ENCODE results near the gene RESF1. TPM values are rescaled to one million over a fixed set of nuclear protein-coding genes. Genes with fewer than 3 reads are reported as not detected.

Gene RESF1
- total RNA-seq, 1 experiment from 2014 or later = 172 TPM

DNA sequence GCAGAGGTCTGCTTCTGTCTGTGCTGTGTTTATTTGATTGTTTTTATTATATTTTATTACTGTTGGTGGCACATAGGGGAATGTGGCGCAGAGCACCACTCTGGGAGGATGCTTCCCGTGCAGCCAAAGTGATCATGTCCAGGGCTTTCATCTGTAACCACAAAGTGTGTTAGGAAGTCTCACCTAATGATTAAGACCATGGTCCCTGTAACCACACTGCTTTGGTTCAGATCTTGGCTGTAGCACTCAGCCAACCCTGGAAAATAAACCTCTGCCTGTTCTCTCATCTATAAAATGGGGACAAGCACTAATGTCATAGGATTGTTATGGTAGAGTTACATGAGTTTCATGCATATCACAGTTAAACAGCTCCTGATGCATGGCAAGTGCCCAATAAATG is 1.9 kb downstream of the RESF1 start:
- H2BK15ac ChIP-seq (ENCODE audit: low read depth, low read length) = no peak overlapping the region
- no peak overlapping the region for H2BK20ac ChIP-seq (ENCODE audit: low read depth, low read length, poor library complexity, severe bottlenecking)
- no peaks in the 10 kb centered on the region for H3K79me1 ChIP-seq (ENCODE audit: insufficient read depth, low read depth, low read length, poor library complexity, severe bottlenecking)
- no peaks in the 10 kb centered on the region for H3K9me3 ChIP-seq (ENCODE audit: control insufficient read depth, low read depth, low read length)
- H3K23me2 ChIP-seq (ENCODE audit: insufficient read length, low read depth, low read length, poor library complexity, severe bottlenecking) = peaks cover 6% of the 10 kb centered on the region
- no peak overlapping the region for H3K14ac ChIP-seq (ENCODE audit: insufficient read depth, low read length)
- H3K23ac ChIP-seq (ENCODE audit: insufficient read length, low read depth, low read length) = no peak overlapping the region
- H3K4ac ChIP-seq (ENCODE audit: low read depth, low read length) = no peak overlapping the region
- no peak overlapping the region for H2AK5ac ChIP-seq (ENCODE audit: insufficient read length, low read length)
- peak overlapping the region; percentile 83 for H3K9ac ChIP-seq (ENCODE audit: extremely low read depth, insufficient read length, low read length)
- Mint-ChIP-seq H3K4me3 (peak overlapping the region; percentile 96 to 97), H3K27ac (no peak overlapping the region), H3K27me3 (ENCODE audit: low read depth) (no peaks in the 10 kb centered on the region; the same call in 1 of the 2 replicates), H3K36me3 (ENCODE audit: insufficient read depth in 1 of 3, low read depth in 3 of 3) (peaks cover 46 to 68% (median 50%) of the 10 kb centered on the region in 3 experiments), H3K4me1 (peaks cover 52 to 60% of the 10 kb centered on the region in 2 experiments), H3K9me3 (peaks cover 4 to 14% of the 10 kb centered on the region in 2 experiments)
- no peak overlapping the region for H4K91ac ChIP-seq (ENCODE audit: insufficient read length, low read depth, low read length)
- DNase-seq = no peak
- H4K20me1 ChIP-seq (ENCODE audit: control insufficient read depth, insufficient read depth, insufficient read length) = no peaks in the 10 kb centered on the region
- no peak overlapping the region for H2BK120ac ChIP-seq (ENCODE audit: low read depth, low read length, poor library complexity, severe bottlenecking)
- H3K27me3 ChIP-seq (ENCODE audit: insufficient read depth, low read length) = no peaks in the 10 kb centered on the region
- H2AFZ ChIP-seq (ENCODE audit: low read length) = no peak overlapping the region
- no peak overlapping the region for H3K56ac ChIP-seq (ENCODE audit: insufficient read length, low read depth, low read length)
- no CpG with 5 or more reads among the region's 2 CpGs for WGBS (ENCODE audit: extremely low coverage, insufficient read length, low lambda C conversion rate)
- peaks cover 46% of the 10 kb centered on the region; the same call in 1 of the 2 replicates for H3K79me2 ChIP-seq (ENCODE audit: insufficient read depth, low read length)
- H3T11ph ChIP-seq (ENCODE audit: low read length) = no peak overlapping the region
- H2BK5ac ChIP-seq (ENCODE audit: insufficient read length, low read length) = no peak overlapping the region
- H3K4me2 ChIP-seq (ENCODE audit: insufficient read depth, insufficient read length, low read length) = peak overlapping the region; percentile 95
- H3K4me1 ChIP-seq (ENCODE audit: insufficient read depth, low read length) = peaks cover 5% of the 10 kb centered on the region
- H2BK12ac ChIP-seq (ENCODE audit: insufficient read length, low read depth, low read length) = no peak overlapping the region
- TF ChIP-seq, protein P1, sequence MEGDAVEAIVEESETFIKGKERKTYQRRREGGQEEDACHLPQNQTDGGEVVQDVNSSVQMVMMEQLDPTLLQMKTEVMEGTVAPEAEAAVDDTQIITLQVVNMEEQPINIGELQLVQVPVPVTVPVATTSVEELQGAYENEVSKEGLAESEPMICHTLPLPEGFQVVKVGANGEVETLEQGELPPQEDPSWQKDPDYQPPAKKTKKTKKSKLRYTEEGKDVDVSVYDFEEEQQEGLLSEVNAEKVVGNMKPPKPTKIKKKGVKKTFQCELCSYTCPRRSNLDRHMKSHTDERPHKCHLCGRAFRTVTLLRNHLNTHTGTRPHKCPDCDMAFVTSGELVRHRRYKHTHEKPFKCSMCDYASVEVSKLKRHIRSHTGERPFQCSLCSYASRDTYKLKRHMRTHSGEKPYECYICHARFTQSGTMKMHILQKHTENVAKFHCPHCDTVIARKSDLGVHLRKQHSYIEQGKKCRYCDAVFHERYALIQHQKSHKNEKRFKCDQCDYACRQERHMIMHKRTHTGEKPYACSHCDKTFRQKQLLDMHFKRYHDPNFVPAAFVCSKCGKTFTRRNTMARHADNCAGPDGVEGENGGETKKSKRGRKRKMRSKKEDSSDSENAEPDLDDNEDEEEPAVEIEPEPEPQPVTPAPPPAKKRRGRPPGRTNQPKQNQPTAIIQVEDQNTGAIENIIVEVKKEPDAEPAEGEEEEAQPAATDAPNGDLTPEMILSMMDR (conservative IDR thresholded peaks at IDR 0.05) = no peak
- H4K8ac ChIP-seq (replicated peaks; ENCODE audit: insufficient read length, low read depth, low read length) = no peak overlapping the region
- H3K27ac ChIP-seq (ENCODE audit: insufficient read length, low read depth, low read length) = no peak overlapping the region
- H4K5ac ChIP-seq (ENCODE audit: insufficient read length, low read depth, low read length) = no peak overlapping the region
- no peak overlapping the region for H3K18ac ChIP-seq (ENCODE audit: insufficient read length, low read depth, low read length)
